GM19238 (cell line): Measurements from ENCODE around the gene MRPL34.
"Not testable (repeated sequence)": the region's sequence is repeated elsewhere in the genome, so short reads cannot be mapped to it uniquely, and the experiment has no call there.

ENCODE experiments used
- DNase-seq: peaks from one replicate; pipeline ENCODE4 v3.0.0; 2011; ENCODE audit warnings: low spot score; ENCODE audit not compliant: insufficient read length

MRPL34 gene

DNA sequence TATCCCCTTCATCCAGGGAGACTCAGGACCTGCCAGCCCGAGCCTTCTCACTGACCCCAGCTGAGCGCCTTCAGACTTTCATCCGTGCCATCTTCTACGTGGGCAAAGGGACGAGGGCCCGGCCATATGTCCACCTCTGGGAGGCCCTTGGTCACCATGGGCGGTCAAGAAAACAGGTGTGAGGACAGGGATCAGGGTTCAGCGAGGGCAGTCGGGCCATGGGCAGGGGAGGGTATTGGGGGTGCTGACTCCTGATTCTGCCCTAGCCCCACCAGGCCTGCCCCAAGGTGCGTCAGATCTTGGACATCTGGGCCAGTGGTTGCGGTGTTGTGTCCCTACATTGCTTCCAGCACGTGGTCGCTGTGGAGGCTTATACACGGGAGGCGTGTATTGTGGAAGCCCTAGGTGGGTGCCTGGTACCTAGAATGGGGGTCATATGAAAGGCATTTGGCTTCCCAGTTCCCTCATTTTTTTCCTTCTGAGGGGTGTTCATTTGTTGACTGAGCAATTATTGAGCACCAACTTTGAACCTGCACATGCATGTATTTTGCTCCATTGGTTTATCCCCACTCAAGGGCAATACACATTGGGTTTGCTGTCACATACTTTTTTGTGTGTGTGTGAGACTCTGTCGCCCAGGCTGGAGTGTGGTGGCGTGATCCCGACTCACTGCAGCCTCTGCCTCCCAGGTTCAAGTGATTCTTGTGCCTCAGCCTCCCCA, 20.1 kb upstream of the MRPL34 start:
- DNase-seq = no peak

DNA sequence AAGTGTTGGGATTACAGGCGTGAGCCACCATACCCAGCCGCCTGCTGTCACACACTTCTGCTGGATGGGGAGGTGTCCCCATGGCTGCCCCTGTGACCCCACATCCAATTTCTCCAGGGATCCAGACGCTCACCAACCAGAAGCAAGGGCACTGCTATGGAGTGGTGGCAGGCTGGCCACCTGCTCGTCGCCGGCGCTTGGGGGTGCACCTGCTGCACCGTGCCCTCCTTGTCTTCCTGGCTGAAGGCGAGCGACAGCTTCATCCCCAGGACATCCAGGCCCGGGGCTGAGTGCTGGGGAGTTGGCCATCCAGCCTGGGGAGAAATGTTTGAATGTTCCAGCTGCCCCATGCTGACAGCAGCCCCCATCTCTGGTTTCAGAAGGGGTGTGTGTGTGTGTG, 19.4 kb upstream of the MRPL34 start:
- DNase-seq = no peak

DNA sequence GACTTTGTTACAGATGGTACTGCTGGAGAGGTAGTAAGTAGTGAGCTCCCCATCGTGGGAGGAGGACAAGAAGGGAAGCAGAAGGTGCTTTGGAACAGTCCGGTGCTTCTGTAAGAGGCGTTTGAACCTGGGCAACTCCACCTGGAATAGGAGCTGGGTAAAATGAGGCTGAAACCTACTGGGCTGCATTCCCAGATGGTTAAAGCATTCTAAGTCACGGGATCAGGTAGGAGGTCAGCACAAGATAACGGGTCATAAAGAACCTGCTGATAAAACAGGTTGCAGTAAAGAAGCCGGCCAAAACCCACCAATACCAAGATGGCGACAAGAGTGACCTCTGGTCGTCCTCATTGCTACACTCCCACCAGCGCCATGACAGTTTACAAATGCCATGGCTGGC, 18.9 kb upstream of the MRPL34 start:
- DNase-seq = no peak

DNA sequence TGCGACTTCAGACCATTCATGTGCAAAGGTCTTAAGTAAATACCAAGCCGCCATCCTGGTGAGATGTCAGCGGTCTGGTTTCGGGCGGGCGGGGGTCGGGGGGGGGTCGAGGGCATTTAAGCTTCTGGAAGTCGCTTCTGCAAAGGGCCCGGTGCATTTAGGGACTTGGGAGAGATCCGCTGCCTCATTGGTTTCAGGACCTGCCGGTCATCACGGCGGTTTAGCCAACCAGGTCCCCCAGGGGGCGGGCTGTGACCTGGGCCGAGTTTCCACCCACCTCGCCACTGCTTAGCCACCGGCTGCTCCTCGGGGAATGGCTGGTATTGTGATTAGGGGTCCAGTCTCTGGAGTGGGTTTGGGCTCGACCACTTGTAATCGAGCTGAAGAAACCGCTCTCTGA, 16.2 kb upstream of the MRPL34 start:
- DNase-seq = peak; percentile 93

DNA sequence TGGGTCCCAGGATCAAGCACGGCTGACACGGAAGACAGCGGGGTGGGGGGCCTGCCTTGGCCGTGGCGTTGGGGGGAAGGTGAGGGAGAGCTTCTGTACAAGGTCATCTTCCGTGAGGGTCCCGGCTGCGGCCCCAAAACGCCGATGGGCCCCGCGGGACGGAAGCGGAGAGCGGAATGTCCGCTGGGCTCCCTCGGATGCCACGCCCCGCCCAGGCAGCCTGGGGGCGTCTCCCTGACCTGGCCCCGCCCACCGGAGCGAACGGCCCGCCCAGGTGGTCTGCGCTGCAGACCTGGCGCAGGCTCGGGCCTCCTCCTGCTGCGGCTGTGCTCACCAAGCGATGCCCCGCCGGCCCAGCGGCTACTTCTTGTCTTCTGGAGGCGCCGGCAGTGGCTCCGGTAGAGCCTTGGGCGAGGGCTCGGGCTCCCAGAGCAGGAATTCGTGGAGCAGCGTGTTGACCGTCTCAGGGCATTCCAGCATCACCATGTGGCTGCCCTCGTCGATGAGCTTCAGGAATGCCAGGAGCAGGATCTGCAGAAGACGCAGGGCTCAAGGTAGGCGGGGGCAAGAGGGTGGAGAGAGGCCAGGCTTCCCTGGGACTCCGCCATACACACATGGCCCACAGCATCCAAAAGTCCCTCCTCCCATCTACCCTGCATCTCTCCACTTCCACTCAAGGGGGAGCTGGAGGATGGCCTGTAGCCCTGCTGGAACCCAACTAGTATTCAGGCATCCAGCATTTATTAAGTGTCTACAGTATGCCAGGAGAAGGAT, 13.2 kb upstream of the MRPL34 start:
- DNase-seq = peak; percentile 97

DNA sequence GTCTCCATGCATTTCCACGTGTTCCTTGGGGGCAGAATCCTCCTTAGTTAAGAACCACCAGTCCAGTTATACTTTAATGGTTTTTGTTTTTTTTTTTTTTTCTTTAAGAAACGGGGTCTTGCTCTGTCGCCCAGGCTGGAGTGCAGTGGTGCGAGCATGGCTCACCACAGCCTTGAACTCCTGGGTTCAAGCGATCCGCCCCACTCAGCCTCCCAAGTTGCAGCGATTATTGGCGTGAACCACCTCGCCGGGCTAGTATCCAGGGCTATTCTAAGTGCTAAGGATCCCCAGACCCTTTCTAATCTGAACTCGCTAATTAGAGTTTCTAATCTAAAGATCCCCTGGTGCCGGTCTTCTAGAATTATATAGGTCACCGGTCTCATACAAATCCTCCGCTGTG, 12.1 kb upstream of the MRPL34 start:
- DNase-seq = no peak

DNA sequence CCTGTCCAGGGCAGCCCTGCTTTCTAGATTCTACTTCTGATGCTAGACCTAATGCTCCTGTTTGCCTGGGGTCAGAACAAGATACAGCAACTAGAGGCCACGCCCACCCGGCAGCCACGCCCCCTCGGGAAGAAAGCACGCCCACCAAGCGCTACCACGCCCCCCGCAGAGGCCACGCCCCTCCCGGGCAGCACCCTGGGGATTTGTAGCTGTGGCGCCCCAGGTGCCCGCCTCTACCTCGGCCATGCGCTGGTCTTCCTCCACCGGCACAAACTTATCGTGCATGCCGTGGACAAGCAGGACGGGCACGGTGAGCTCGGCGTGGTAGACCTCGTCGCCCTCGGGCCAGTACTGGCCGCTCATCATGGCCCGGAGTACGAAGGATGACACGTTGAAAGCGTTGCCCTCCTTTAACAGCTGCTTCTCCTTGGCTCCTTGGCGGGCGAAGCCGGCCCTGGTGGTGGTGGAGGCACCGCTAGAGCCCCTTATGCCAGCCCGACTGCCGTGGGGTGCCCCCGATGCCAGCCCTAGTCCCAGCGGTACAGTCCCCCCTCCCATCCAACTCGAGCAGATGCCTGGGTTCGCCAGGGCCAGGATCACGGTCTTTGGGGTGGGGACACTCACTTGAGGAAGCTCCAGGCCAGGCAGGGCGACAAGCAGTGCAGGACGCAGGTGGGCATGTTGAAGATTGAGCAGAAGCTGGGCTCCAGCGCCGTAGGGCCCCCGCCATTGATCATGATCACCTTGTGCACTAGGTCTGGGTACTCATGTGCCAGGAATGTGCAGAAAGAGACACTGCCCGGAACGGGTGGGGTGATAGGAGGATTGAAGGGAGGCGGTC, 11.4 kb upstream of the MRPL34 start:
- DNase-seq = no peak

DNA sequence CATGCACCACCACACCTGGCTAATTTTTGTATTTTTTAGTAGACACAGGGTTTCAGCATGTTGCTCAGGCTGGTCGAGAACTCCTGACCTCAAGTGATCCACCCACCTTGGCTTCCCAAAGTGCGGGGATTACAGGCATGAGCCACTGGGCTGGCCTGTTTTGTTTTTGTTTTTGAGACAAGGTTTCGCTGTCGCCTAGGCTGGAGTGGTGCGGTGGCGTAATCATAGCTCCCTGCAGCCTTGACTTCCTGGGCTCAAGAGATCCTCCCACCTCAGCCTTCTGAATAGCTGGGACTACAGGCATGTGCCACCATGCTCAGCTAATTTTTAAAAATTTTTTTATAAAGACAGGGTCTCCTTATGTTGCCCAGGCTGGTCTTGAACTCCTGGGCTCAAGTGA, 10.1 kb upstream of the MRPL34 start:
- not testable (repeated sequence) for DNase-seq

DNA sequence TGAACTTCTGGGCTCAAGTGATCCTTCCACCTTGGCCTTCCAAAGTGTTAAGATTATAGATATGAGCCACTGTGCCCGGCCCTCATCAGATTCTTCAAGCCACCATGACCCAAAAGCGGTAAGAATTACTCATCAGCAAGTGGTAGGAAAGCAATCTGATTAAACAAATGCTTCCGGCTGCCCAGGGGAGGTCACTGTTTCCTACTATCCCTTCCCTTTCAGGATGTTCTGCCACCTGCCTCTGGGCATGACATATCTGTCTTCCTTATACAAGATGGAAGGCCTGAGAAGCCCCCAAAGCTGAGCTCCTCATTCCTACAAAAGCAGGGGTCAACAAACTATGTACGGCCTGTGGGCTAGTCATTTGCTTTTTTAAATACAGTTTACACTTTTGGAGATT, 9.4 kb upstream of the MRPL34 start:
- no peak for DNase-seq

DNA sequence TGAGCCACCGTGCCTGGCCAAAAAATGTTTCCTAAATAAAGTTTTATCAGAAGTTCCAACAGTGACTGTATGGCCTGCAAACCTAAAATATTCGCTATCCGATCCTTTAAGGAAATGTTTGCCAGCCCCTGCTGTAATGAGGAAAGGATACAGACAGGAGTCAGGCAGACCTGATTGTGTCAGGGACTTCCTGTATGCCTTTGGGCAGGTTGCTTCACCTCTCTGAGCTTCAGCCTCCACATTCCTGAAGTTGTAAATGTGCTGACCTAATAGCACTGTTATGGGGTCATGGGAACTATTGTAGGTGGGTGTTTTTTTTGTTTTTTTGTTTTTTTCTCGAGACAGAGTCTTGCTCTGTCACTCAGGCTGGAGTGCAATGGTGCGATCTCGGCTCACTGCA, 8.7 kb upstream of the MRPL34 start:
- DNase-seq = no peak

DNA sequence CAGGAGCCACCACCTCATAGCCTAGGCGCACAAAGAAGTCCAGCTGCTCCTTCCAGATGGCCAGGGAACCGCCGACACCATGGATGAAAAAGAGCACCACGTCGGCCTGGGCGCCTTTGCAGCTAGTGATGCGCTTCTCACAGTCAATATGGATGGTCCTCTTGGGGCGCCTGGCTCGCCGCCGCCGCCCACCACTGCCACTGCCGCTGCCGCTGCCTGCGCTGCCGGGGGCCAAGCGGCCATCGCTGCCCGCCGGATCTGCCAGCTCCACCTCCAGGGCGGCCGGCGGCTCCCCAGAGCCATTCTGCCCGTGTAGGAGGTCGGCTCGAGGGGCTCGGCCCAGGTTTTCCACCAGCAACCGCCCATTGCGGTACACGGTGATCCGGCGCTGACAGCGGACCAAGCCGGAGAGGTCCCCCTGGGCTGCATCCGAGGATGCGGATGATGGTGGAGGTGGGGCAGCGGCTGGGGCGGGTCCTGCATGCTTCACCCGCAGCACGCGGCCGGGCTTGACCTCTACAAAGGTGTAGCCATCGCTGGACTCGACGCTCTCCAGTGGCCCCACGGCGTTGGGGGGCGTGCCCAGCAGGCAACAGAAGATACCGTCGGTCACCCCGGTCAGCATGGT, 4.6 kb upstream of the MRPL34 start:
- no peak for DNase-seq

DNA sequence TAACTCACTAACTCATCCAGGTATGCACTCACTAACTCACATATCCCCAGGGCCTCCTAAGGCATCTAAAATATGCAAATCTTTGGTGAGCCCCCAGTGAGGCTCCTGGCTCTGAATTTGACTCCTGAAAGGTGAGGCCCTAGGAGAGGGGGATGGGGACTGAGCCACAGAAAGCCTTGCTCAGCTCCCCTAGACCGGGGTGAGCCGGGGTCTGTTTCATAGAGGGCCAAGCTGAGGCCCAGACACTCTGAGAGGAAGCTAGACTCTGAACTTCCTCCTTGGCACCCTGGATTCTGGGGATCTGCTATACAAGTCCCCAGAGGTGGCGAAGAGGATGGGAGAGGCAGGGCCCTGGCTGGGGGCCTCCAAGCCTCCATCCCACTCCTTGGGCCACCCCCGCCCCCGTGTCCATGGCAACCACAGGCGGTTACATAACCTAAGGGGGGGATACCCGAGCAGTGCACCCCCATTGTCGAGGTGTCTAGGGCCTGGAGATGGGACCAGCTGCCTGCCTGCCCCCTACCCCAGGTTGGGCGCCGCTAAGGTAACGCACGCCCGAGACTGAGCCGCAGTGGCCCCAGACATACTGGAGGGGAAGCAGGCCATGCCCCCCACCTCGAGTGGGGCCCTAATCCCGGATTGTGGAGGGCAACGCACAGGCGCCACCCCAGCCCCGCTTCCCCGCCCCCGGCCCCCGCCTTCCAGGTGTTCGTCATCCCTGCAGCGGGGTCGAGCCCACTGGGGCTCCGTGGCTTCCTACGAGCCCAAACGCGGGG, 3.1 kb upstream of the MRPL34 start:
- DNase-seq = no peak

DNA sequence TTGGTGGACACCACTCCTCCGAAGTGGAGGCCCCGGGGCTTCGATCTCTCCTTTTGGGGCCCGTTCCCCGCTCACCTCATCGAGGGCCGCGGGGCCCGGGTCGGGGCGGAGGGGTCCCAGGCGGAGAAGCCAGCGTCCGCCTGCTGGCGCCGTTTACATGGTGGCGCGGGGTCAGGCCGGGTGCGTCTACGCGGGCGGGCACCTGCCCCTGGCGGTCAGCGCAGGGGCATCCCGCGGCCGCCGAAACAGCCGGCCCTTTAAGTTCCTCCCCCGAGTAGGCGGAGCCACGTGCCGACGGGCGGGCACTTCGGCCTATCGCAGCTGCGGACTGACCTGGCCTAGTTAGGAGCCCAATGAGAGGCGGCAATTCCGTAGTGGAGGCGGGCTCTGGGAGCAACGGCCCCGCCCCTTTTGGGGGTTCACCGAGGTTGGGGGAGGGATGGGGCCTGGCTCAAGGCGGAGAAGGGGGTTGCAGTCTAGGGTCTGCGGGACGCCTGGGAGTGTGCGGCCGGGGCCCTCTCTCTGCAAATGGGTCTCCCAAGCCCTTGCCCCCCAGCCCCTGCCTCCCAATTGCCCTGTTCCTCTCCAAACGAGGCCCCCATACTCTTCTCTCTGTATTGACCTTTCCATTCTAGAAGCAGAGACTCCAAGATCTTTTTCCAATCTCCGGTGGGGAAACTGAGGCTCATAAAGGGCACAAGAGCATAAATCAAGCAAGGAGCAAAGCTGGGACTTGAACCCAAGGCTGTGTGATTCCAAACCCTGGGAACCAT, 2.3 kb upstream of the MRPL34 start, which contains the start of gene ABHD8:
TSS of gene ABHD8 (minus strand) at position 259 of the 773 bp plus-strand sequence. CDS start 1,809 bp downstream, outside the sequence.
- peak; percentile 93 for DNase-seq

DNA sequence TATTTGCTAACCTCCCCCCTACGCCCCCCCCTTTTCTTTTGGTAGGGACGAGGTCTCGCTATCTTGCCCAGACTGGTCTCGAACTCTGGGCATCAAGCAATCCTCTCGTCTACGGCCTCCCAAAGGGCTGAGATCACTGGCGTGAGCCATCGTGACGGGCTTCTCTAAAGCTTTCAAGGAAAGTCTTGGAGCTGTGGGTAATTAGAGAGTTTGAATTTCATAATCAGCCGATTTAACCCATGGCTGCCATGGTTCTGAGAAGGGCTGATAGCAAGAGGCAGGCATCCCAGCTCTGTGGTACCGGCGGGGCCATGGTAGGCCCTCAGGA, 1.8 kb upstream of the MRPL34 start:
- no peak for DNase-seq

DNA sequence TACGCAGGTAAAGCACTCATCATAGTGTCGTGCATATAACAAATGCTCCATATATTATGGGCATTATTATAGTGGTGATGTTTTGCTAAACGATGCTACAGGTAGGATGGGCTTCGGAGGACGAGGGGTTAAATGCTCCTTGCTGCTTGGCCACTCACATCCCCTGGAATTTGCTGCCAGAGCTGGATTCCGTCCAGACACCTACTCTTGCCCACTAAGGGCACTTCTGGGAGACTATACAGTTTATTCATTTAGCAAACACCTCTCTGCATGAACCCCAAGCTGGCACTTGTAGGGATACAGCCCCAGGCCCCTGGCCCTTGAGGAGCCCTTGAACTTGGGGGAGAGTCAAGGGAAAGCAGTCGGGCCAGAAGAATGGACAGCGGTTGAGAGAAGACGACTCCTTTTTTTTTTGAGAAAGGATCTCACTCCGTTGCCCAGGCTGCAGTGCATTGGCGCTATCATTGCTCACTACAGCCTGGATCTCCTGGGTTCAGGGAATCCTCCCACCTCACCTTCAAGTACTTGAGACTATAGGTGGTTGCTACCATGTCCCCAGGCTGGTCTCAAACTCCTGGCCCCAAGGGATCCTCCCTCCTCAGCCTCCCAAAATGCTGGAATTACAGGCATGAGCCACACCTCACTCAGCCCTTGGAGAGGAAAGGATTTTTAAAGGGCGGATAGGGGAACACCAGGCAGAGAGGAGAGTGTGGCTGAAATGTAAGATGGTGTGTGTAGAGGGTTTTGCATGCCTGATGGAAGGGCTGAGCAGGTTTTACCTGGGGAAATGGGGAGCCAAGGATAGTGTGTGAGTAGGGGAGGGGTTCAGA, 1.1 kb upstream of the MRPL34 start:
- no peak for DNase-seq

DNA sequence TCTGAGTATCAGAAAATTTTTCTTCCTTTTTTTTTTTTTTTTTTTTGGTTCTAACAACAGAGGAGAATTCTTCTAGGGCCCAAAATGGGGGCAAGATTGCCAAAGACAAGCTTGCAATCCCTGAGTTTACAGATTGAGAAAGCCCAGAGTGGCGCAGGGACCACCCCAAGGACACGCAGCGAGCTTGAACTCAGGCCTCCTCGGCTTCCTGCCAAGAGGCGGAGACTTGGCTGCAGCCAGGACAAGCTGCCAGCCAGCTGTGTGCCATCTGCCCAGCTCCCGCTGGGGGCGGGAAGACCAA, 506 bp upstream of the MRPL34 start:
- no peak for DNase-seq

DNA sequence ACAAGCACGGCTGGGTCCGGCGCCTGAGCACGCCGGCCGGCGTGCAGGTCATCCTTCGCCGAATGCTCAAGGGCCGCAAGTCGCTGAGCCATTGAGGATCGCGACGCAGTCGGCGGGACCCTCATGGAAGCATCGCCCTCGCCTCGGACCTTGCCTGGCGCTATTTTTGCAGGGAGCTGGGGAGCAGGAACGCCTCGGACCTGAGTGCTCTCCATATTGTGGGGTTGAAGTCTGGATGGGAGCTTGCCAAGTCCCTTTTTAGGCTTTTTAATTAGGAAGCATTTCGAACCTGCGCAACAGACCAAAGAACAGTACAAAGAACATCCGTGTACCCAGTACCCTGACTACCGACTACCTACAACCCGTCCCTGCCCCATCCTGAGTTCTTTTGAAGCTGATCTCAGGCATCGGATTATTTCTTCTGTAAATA, 628 bp downstream of the MRPL34 start:
- DNase-seq = no peak

DNA sequence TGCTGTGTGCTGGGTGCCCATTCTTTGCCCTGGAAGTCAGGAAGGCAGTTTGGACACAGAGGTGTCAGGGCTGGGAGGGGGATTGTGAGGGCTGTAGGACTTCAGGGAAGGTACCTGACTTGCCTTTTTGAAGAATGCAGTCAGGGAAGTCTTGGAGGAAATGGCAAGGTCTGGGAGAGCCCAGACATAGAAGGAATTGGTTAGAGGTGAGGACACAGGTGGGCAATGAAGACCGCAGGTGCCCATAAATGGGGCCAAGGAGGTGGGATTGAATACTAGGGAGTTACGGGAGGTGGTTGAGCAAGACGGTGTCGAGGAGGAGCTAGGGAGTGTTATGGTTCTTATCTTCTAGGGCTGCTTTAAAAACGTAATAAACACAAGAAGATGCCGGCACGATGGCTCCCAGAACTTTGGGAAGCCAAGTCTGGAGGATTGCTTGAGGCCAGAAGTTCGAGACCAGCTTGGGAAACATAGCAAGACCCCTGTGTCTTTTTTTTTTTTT, 2.3 kb downstream of the MRPL34 start:
- DNase-seq = no peak
